HepG2 (cell line): ENCODE results near the gene DTNB. TPM values are rescaled to one million over a fixed set of nuclear protein-coding genes. Genes with fewer than 3 reads are reported as not detected.

ENCODE experiments used
- FOXJ3 ChIP-seq: sonication (generic); formaldehyde crosslinking; IDR thresholded peaks from 2 replicates; pipeline ENCODE4 v1.4.0; 2020; ENCODE audit warnings: missing genetic modification reagents, mild to moderate bottlenecking, borderline replicate concordance
- HNRNPUL1 ChIP-seq: fragments of 200-400 bp; formaldehyde crosslinking; IDR thresholded peaks from 2 replicates; pipeline ENCODE4 v1.6.1; 2017; ENCODE audit warnings: low read depth, mild to moderate bottlenecking, low read length, moderate library complexity
- KIAA2018 ChIP-seq: sonication (generic); formaldehyde crosslinking; IDR thresholded peaks from 2 replicates; pipeline ENCODE4 v1.5.0; 2020; ENCODE audit warnings: mild to moderate bottlenecking, missing genetic modification reagents, borderline replicate concordance
- PHF20 ChIP-seq: sonication (generic); formaldehyde crosslinking; IDR thresholded peaks from 2 replicates; pipeline ENCODE4 v1.5.0; 2020; ENCODE audit warnings: mild to moderate bottlenecking, missing genetic modification reagents
- PRDM4 ChIP-seq: sonication (generic); formaldehyde crosslinking; IDR thresholded peaks from 2 replicates; pipeline ENCODE4 v1.9.0; 2021; ENCODE audit warnings: missing genetic modification reagents, borderline replicate concordance
- REPIN1 ChIP-seq: sonication (generic); formaldehyde crosslinking; IDR thresholded peaks from 2 replicates; pipeline ENCODE4 v1.8.0; 2022; ENCODE audit warnings: missing genetic modification reagents, low read depth, mild to moderate bottlenecking, borderline replicate concordance
- SIN3A ChIP-seq: IDR thresholded peaks from 2 replicates; pipeline ENCODE4 v1.6.1; 2011; ENCODE audit warnings: low read depth, mild to moderate bottlenecking, control low read depth, low read length, borderline replicate concordance
- ZFP90 ChIP-seq: sonication (generic); formaldehyde crosslinking; IDR thresholded peaks from 2 replicates; pipeline ENCODE4 v1.8.0; 2022; ENCODE audit warnings: missing genetic modification reagents, mild to moderate bottlenecking, inconsistent platforms, borderline replicate concordance
- ZNF333 ChIP-seq: sonication (generic); formaldehyde crosslinking; IDR thresholded peaks from 2 replicates; pipeline ENCODE4 v1.4.0; 2020; ENCODE audit warnings: mild to moderate bottlenecking, missing genetic modification reagents, borderline replicate concordance
- ZNF512 ChIP-seq: sonication (generic); formaldehyde crosslinking; IDR thresholded peaks from 2 replicates; pipeline ENCODE4 v1.4.0; 2020; ENCODE audit warnings: mild to moderate bottlenecking, missing genetic modification reagents
- ZNF687 ChIP-seq: sonication (generic); formaldehyde crosslinking; IDR thresholded peaks from 2 replicates; pipeline ENCODE4 v1.5.1; 2020; ENCODE audit warnings: mild to moderate bottlenecking, missing genetic modification reagents, moderate library complexity
- ZSCAN12 ChIP-seq: sonication (generic); formaldehyde crosslinking; IDR thresholded peaks from 2 replicates; pipeline ENCODE4 v1.9.0; 2021; ENCODE audit warnings: mild to moderate bottlenecking, missing genetic modification reagents
- polyA plus RNA-seq, 8 experiments: library from polyadenylated mRNA; depleted of rRNA in 3 of 8; stranded (reverse) in 7 of 8; unstranded in 1 of 8; fragments of >200 nt; fragmentation: Illumina TruSeq in 4 of 8; extraction: Trizol in 4 of 8; gene quantifications; 2 replicates each; pipeline versions ENCODE4 v1.2.1 to v1.2.3, GENCODE V29; 2011 to 2016; ENCODE audit warnings: low read depth in 4 of 8, missing spikeins in 1 of 8, mixed read lengths in 1 of 8; ENCODE audit not compliant: insufficient read depth in 1 of 8
- total RNA-seq, 5 experiments: library from RNA; depleted of rRNA; stranded (reverse); fragments of >200 nt; fragmentation: Illumina TruSeq; extraction: Trizol; gene quantifications; 2 replicates each; pipeline ENCODE4 v1.2.3, GENCODE V29; 2016; ENCODE audit warnings: low read depth in 1 of 5

Gene DTNB
- total and polyA plus RNA-seq, 2 of the 13 experiments (the other 11 are each of a cell fraction or from before 2014, with no cell fraction given) = 14.4 to 23.9 TPM

- TF ChIP-seq KIAA2018 (CRISPR knock-in tag) = no peak
- TF ChIP-seq SIN3A = no peak
- no peak for TF ChIP-seq PHF20 (CRISPR knock-in tag)
- TF ChIP-seq FOXJ3 (CRISPR knock-in tag) = no peak
- no peak for TF ChIP-seq HNRNPUL1
- no peak for TF ChIP-seq ZNF333 (CRISPR knock-in tag)
- no peak for TF ChIP-seq REPIN1 (CRISPR knock-in tag)
- no peak for TF ChIP-seq ZSCAN12 (CRISPR knock-in tag)
- TF ChIP-seq PRDM4 (CRISPR knock-in tag) = no peak
- TF ChIP-seq ZNF512 = peak; percentile 87; the same call in 1 of the 2 replicates
- TF ChIP-seq ZNF687 (CRISPR knock-in tag) = no peak
- no peak for TF ChIP-seq ZFP90 (CRISPR knock-in tag)
These were observed 169.1 kb downstream of the DTNB start (continued) for GRCh38 chr2:25504266-25504665.
